K562 (cell line): ENCODE data around the gene VHLL. TPM values are rescaled to one million over a fixed set of nuclear protein-coding genes. Genes with fewer than 3 reads are reported as not detected.
A peak's percentile ranks its signal among the peaks of the same experiment; 100 is the strongest.

Source experiments
- C11orf30 ChIP-seq: fragments of 450-650 bp; IDR thresholded peaks from 2 replicates; pipeline ENCODE4 v1.6.1; 2016; ENCODE audit warnings: low read depth, mild to moderate bottlenecking
- CREM ChIP-seq: IDR thresholded peaks from 2 replicates; pipeline ENCODE4 v1.6.1; 2014; ENCODE audit warnings: antibody characterized with exemption, low read depth
- FOSL1 ChIP-seq: fragments of 200-800 bp; sonication (Bioruptor generic); conservative IDR thresholded peaks from 2 replicates; pipeline ENCODE4 v1.6.1; 2016; ENCODE audit warnings: missing genetic modification characterization, missing compliant biosample characterization
- GABPB1 ChIP-seq: sonication (generic); formaldehyde crosslinking; IDR thresholded peaks from 2 replicates; pipeline ENCODE4 v1.8.0; 2022; ENCODE audit warnings: mild to moderate bottlenecking, missing genetic modification reagents
- HNRNPUL1 ChIP-seq: fragments of 200-400 bp; formaldehyde crosslinking; IDR thresholded peaks from 2 replicates; pipeline ENCODE4 v1.6.1; 2017; ENCODE audit warnings: low read length
- KAT7 ChIP-seq: sonication (generic); formaldehyde crosslinking; IDR thresholded peaks from 2 replicates; pipeline ENCODE4 v1.8.0; 2022; ENCODE audit warnings: missing genetic modification reagents, mild to moderate bottlenecking, borderline replicate concordance
- KLF1 ChIP-seq: fragments of 450-650 bp; IDR thresholded peaks from 2 replicates; pipeline ENCODE4 v1.6.1; 2016; ENCODE audit warnings: missing genetic modification characterization, missing compliant biosample characterization
- MCM5 ChIP-seq: fragments of 450-650 bp; IDR thresholded peaks from 2 replicates; pipeline ENCODE4 v1.6.1; 2016; ENCODE audit warnings: low read depth
- MGA ChIP-seq: fragments of 450-650 bp; IDR thresholded peaks from 2 replicates; pipeline ENCODE4 v1.6.1; 2016; ENCODE audit warnings: mild to moderate bottlenecking, moderate library complexity
- NFE2 ChIP-seq: IDR thresholded peaks from 2 replicates; pipeline ENCODE4 v1.6.1; 2014; ENCODE audit warnings: antibody characterized with exemption, low read depth
- NFRKB ChIP-seq: fragments of 450-650 bp; IDR thresholded peaks from 2 replicates; pipeline ENCODE4 v1.6.1; 2016; ENCODE audit warnings: low read depth
- POLR2AphosphoS5 ChIP-seq: IDR thresholded peaks from 2 replicates; pipeline ENCODE4 v1.6.1; 2011; ENCODE audit warnings: mild to moderate bottlenecking, low read depth, low read length, moderate library complexity; ENCODE audit not compliant: control insufficient read depth, insufficient read depth
- SIN3A ChIP-seq, 2 experiments: fragments of 150-350 bp in 1 of 2; IDR thresholded peaks; 2 replicates each; pipeline ENCODE4 v1.6.1; 2011 to 2016; ENCODE audit warnings: borderline replicate concordance in 2 of 2, low read depth in 2 of 2, low read length in 2 of 2, mild to moderate bottlenecking in 2 of 2, moderate library complexity in 2 of 2; ENCODE audit not compliant: control insufficient read depth in 1 of 2
- ZNF764 ChIP-seq: fragments of 250-450 bp; sonication (Bioruptor Pico); IDR thresholded peaks from 2 replicates; pipeline ENCODE4 v1.4.0; 2020; ENCODE audit warnings: low read depth, mild to moderate bottlenecking, moderate library complexity
- ZNF77 ChIP-seq: fragments of 250-450 bp; sonication (Bioruptor Pico); IDR thresholded peaks from 2 replicates; pipeline ENCODE4 v1.5.0; 2020
- polyA plus RNA-seq, 8 experiments: library from polyadenylated mRNA; depleted of rRNA in 4 of 8; stranded (reverse) in 5 of 8; unstranded in 3 of 8; fragments of >200 nt; fragmentation: Nextera tagmentation in 2 of 8; fragmentation: Illumina TruSeq in 1 of 8; extraction: Ambion mirVana in 2 of 8; extraction: Trizol in 1 of 8; gene quantifications; 2 replicates each; pipeline versions ENCODE4 v1.2.1 to v1.2.3, GENCODE V29; 2011 to 2014; ENCODE audit warnings: inconsistent platforms in 1 of 8, missing spikeins in 1 of 8
- total RNA-seq, 7 experiments: library from RNA; depleted of rRNA in 6 of 7; stranded (reverse); fragments of >200 nt in 6 of 7; fragmentation: Illumina TruSeq in 2 of 7; extraction: Trizol in 2 of 7; gene quantifications; 2 replicates each; pipeline versions ENCODE4 v1.2.1 to v1.2.3, GENCODE V29; 2011 to 2021; ENCODE audit warnings: low replicate concordance in 1 of 7
- TF ChIP-seq, protein P1 (sequence below), 2 experiments: IDR thresholded peaks; 2 replicates each; pipeline ENCODE4 v1.6.1; 2011; ENCODE audit warnings: borderline replicate concordance in 1 of 2, control low read depth in 1 of 2, low read depth in 1 of 2, low read length in 1 of 2, mild to moderate bottlenecking in 1 of 2, mixed read lengths in 1 of 2, moderate library complexity in 1 of 2; ENCODE audit not compliant: insufficient read depth in 1 of 2, insufficient read length in 1 of 2, poor library complexity in 1 of 2, severe bottlenecking in 1 of 2; ENCODE audit errors: extremely low read depth in 1 of 2

Gene VHLL
- total and polyA plus RNA-seq, 9 of the 15 experiments (the other 6 are each of a cell fraction or from before 2014, with no cell fraction given): not detected

GRCh38 chr1:156282479-156283222, 16.5 kb downstream of the VHLL start, which contains the start of gene SMG5 (continued):
- TF ChIP-seq MGA (no peak), FOSL1 (tag) (no peak), GABPB1 (CRISPR knock-in tag) (peak; percentile 91), CREM (peak; percentile 90), NFE2 (no peak), HNRNPUL1 (no peak), ZNF77 (no peak), ZNF764 (no peak), MCM5 (no peak), KLF1 (peak; percentile 73; the same call in 1 of the 2 replicates), SIN3A (IDR thresholded peaks at IDR 0.05; ENCODE audit: borderline replicate concordance in 2 of 2, control insufficient read depth in 1 of 2, low read depth in 2 of 2, low read length in 2 of 2) (peak; percentile 74 to 78; a peak in 2 of 4 replicates), KAT7 (CRISPR knock-in tag) (peak; percentile 98), NFRKB (peak; percentile 96), C11orf30 (peak; percentile 91), POLR2AphosphoS5 (peak; percentile 87)
- TF ChIP-seq, protein P1, sequence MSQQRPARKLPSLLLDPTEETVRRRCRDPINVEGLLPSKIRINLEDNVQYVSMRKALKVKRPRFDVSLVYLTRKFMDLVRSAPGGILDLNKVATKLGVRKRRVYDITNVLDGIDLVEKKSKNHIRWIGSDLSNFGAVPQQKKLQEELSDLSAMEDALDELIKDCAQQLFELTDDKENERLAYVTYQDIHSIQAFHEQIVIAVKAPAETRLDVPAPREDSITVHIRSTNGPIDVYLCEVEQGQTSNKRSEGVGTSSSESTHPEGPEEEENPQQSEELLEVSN (IDR thresholded peaks at IDR 0.05; ENCODE audit: borderline replicate concordance in 1 of 2, extremely low read depth in 1 of 2, insufficient read depth in 1 of 2, insufficient read length in 1 of 2, low read depth in 1 of 2, low read length in 1 of 2, poor library complexity in 1 of 2, severe bottlenecking in 1 of 2): peak; percentile 67 to 75
